HUES64 (cell line): ENCODE measurements around the gene SNRK.

ENCODE experiments used
- H3K27ac ChIP-seq: 2 replicates; pipeline ENCODE4 v1.7.0; 2013; ENCODE audit warnings: low read depth, low read length, inconsistent platforms
- H3K27me3 ChIP-seq: 2 replicates; pipeline ENCODE4 v1.6.1; 2013; ENCODE audit warnings: mild to moderate bottlenecking, low read length; ENCODE audit not compliant: insufficient read depth
- H3K36me3 ChIP-seq: 2 replicates; pipeline ENCODE4 v1.6.1; 2013; ENCODE audit warnings: mild to moderate bottlenecking, low read length; ENCODE audit not compliant: insufficient read depth
- H3K4me1 ChIP-seq: 2 replicates; pipeline ENCODE4 v1.6.1; 2013; ENCODE audit warnings: mild to moderate bottlenecking, low read length, moderate library complexity; ENCODE audit not compliant: insufficient read depth
- H3K4me3 ChIP-seq: 2 replicates; pipeline ENCODE4 v1.5.1; 2013; ENCODE audit warnings: mild to moderate bottlenecking, low read length, moderate library complexity
- H3K9ac ChIP-seq: 2 replicates; pipeline ENCODE4 v1.6.1; 2013; ENCODE audit warnings: mild to moderate bottlenecking, low read depth, low read length
- H3K9me3 ChIP-seq: 2 replicates; pipeline ENCODE4 v1.6.1; 2013; ENCODE audit warnings: low read depth, low read length; ENCODE audit not compliant: insufficient read depth
- WGBS: fragments of 150-250, 120-280 bp; methylation state at CpG from one replicate; pipeline ENCODE4 v1.1.7; 2013; ENCODE audit warnings: missing lambda C conversion rate; 5-methylcytosine and 5-hydroxymethylcytosine counted together

The SNRK gene

DNA sequence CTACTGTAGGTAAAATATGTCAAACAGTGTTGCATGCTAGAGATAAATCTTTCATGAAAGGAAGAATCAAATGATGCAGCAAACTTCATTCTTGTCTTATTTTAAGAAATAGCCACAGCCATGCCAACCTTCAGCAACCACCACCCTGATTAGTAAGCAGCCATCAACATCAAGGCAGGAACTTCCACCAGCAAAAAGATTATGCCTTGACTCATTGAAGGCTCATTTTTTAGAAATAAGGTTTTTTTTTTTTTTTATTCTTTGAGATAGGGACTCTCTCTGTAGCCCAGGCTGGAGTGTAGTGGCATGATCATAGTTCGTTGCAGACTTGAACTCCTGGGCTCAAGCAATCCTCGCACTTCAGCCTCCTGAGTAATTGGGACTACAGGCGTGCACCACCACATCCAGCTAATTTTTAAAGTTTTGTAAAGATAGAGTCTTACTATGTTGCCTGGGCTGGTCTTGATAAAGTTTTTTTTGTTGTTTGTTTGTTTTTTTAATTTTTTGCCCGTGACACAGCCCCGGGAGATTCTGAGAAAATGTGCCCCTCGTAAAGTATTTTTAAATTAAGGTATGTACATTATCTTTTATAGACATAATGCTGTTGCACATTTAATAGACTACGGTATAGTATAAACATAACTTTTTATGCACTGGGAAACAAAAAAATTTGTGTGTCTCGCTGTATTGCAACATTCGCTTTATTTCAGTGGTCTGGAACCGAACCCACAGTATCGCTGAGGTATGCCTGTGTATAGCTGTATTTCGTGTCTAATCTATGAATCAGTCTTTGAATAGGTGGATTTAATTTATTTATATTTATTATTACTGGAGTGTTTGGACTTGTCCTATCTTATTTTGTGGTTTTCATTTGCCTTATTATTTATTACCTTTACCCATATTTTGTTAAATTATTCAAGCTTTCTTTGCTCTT, 23.3 kb downstream of the SNRK start:
- Histone ChIP-seq H3K36me3 (peaks cover 16% of the 10 kb centered on the region), H3K9me3 (no peaks in the 10 kb centered on the region), H3K27me3 (no peaks in the 10 kb centered on the region), H3K9ac (no peak overlapping the region), H3K27ac (no peak overlapping the region), H3K4me3 (no peak overlapping the region), H3K4me1 (no peaks in the 10 kb centered on the region)
- 93% methylated on average over 10 of the region's 12 CpGs for WGBS

- H3K27ac ChIP-seq: 0 out of 2 replicates have a peak overlapping the region, but pooled peaks have one; percentile 9
- H3K36me3 ChIP-seq: peaks cover 3% of the 10 kb centered on the region; the same call in 1 of the 2 replicates
- no peaks in the 10 kb centered on the region for H3K9me3 ChIP-seq
- peaks cover 19% of the 10 kb centered on the region for H3K4me1 ChIP-seq
- WGBS: 72% methylated on average over 4 of the region's 4 CpGs
- H3K9ac ChIP-seq: no peak overlapping the region
- H3K4me3 ChIP-seq: no peak overlapping the region
- H3K27me3 ChIP-seq: no peaks in the 10 kb centered on the region
These were observed 30.6 kb downstream of the SNRK start for GRCh38 chr3:43316783-43317460.

GRCh38 chr3:43317461-43318316, 31.3 kb downstream of the SNRK start:
- Histone ChIP-seq H3K4me3 (no peak overlapping the region), H3K27me3 (no peaks in the 10 kb centered on the region), H3K9ac (no peak overlapping the region), H3K36me3 (no peaks in the 10 kb centered on the region), H3K9me3 (no peaks in the 10 kb centered on the region), H3K4me1 (peaks cover 19% of the 10 kb centered on the region), H3K27ac (no peak overlapping the region)
- 88% methylated on average over 8 of the region's 8 CpGs for WGBS

DNA sequence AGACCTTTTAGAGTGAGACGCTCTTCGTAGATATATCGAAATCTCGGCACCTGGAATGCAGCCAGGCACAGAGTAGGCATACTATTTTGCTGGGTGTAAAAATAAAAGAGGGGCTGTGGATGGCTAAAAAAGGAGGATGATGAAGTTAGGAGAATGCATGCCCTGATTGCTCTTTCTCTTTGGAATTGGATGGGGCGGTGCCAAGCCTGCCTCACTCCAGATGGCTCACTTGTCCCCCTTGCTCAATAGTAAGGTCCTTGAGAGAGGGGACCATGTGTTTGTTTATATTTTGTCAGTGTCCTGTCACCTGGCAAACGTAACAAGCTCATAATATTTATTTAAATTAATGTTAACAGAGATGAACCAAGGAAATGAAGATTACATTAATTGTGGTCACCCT, 33.0 kb downstream of the SNRK start:
- no peak overlapping the region for H3K27ac ChIP-seq
- no peaks in the 10 kb centered on the region for H3K36me3 ChIP-seq
- no peak overlapping the region for H3K9ac ChIP-seq
- H3K4me1 ChIP-seq: peaks cover 19% of the 10 kb centered on the region
- WGBS: 97% methylated on average over 5 of the region's 6 CpGs
- no peaks in the 10 kb centered on the region for H3K27me3 ChIP-seq
- 0 out of 2 replicates have a peak, but pooled peaks cover 6% of the 10 kb centered on the region for H3K9me3 ChIP-seq
- no peak overlapping the region for H3K4me3 ChIP-seq

DNA sequence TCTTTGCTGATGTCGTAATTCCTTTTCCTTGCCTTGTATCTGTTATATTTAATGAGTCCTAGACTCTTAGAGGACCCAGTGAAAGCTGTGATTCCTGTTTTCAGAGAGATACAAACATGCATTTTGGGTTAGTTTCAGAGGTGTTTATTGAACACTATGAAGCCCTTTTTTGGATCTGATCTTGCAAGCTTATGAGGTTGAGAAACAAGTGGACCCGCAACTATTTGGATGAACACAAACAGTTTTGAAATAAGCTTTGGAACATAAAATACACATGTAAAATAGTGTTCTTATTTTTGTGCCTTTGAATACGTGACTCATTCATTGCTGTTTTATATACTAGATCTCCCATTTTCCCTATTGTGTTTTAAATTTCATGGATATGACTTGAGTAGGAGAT, 33.5 kb downstream of the SNRK start:
- peaks cover 19% of the 10 kb centered on the region for H3K4me1 ChIP-seq
- no peaks in the 10 kb centered on the region for H3K27me3 ChIP-seq
- H3K9me3 ChIP-seq: 0 out of 2 replicates have a peak, but pooled peaks cover 6% of the 10 kb centered on the region
- H3K36me3 ChIP-seq: no peaks in the 10 kb centered on the region
- no peak overlapping the region for H3K4me3 ChIP-seq
- WGBS: 100% methylated on average over 2 of the region's 3 CpGs
- H3K9ac ChIP-seq: no peak overlapping the region
- H3K27ac ChIP-seq: no peak overlapping the region

- Histone ChIP-seq H3K9me3 (0 out of 2 replicates have a peak, but pooled peaks cover 6% of the 10 kb centered on the region), H3K36me3 (no peaks in the 10 kb centered on the region), H3K9ac (no peak overlapping the region), H3K4me3 (no peak overlapping the region), H3K27ac (no peak overlapping the region), H3K27me3 (no peaks in the 10 kb centered on the region), H3K4me1 (peaks cover 19% of the 10 kb centered on the region)
- 93% methylated on average over 3 of the region's 5 CpGs for WGBS
These were observed 33.9 kb downstream of the SNRK start for GRCh38 chr3:43320288-43320687.

DNA sequence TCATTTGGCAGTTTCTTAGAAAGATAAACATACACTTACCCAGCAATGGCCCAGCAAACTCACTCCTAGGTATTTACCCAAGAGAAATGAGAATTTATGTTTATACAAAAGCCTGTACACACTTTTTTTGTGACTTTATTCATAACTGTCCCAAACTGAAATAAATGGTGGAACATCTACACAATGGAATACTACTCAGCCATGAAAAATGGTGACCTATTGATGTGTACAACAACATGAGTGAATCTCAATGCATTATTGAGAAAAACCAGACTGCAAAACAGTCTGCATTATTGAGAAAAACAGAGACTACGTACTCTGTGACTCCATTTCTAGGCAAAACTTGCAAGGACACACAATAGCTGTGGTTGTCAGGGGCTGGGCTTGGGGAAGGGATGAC, 37.2 kb downstream of the SNRK start:
- H3K27ac ChIP-seq: no peak overlapping the region
- H3K9me3 ChIP-seq: 0 out of 2 replicates have a peak, but pooled peaks cover 6% of the 10 kb centered on the region
- no peaks in the 10 kb centered on the region for H3K27me3 ChIP-seq
- peaks cover 11% of the 10 kb centered on the region; the same call in 1 of the 2 replicates for H3K4me1 ChIP-seq
- H3K9ac ChIP-seq: no peak overlapping the region
- H3K4me3 ChIP-seq: no peak overlapping the region
- no peaks in the 10 kb centered on the region for H3K36me3 ChIP-seq
- 95% methylated on average over 1 of the region's 1 CpG for WGBS

DNA sequence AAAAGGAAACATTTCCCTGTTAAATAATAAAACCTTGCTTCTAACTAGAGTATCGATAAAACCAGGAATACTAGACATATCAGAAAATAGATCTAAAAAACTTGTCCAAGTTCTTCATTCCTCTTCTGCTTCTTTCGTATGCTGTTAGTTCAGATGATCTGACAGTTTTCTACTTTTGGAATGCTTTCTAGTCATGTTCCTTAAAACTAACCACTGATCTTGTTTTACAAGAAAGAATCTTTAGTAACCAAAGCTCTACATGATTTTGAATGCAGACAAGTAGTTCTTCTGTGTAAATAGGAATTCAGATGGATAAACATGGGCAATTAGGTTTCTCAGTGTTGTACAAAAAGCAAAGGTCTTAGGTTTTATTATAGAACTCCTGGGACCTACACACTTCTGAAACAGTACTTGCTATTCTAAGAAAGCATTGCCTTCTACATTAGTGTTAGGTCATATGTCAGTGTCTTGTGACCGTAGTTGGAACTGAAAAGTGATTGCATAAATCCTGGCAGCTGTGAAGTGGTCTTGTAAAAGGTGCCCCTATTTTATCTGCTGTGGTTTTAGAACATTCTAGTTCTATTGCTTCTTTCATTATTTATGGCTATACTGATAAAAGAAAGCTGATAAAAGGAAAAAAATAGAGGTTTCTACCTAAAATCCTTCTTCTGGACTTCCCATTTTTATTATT, 40.7 kb downstream of the SNRK start:
- 0 out of 2 replicates have a peak, but pooled peaks cover 6% of the 10 kb centered on the region for H3K9me3 ChIP-seq
- no peak overlapping the region for H3K9ac ChIP-seq
- no peak overlapping the region for H3K27ac ChIP-seq
- H3K27me3 ChIP-seq: no peaks in the 10 kb centered on the region
- H3K4me1 ChIP-seq: peaks cover 12% of the 10 kb centered on the region; the same call in 1 of the 2 replicates
- 96% methylated on average over 3 of the region's 3 CpGs for WGBS
- no peaks in the 10 kb centered on the region for H3K36me3 ChIP-seq
- H3K4me3 ChIP-seq: no peak overlapping the region

- H3K9me3 ChIP-seq: 0 out of 2 replicates have a peak, but pooled peaks cover 6% of the 10 kb centered on the region
- H3K36me3 ChIP-seq: 0 out of 2 replicates have a peak, but pooled peaks cover 3% of the 10 kb centered on the region
- peaks cover 12% of the 10 kb centered on the region; the same call in 1 of the 2 replicates for H3K4me1 ChIP-seq
- H3K4me3 ChIP-seq: no peak overlapping the region
- H3K27me3 ChIP-seq: no peaks in the 10 kb centered on the region
- no peak overlapping the region for H3K9ac ChIP-seq
- no peak overlapping the region for H3K27ac ChIP-seq
These were observed 41.2 kb downstream of the SNRK start for GRCh38 chr3:43327582-43327979.

DNA sequence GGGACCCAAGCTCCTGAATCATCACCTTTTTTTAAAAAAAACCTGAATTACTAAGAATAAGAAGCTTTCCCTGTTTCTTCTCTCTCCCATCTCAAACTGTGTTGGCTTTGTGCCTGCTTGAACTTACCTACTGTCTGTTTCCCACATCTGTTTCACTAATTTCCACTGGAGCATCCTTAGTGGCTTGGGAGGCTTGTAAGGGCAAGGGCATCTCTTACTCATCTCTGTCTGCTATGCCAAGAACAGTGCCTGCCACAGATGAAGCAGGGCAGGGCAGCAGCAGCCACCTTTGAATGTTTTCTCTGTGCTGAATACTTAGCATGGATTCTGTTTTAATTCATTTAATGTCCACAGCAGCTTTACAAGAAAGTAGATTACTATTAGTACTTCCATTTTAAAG, 42.3 kb downstream of the SNRK start:
- H3K36me3 ChIP-seq: 0 out of 2 replicates have a peak, but pooled peaks cover 8% of the 10 kb centered on the region
- no peak overlapping the region for H3K9ac ChIP-seq
- no peak overlapping the region for H3K27ac ChIP-seq
- no peaks in the 10 kb centered on the region for H3K27me3 ChIP-seq
- H3K4me1 ChIP-seq: peaks cover 12% of the 10 kb centered on the region; the same call in 1 of the 2 replicates
- no peak overlapping the region for H3K4me3 ChIP-seq
- H3K9me3 ChIP-seq: no peaks in the 10 kb centered on the region
